IPS-20b (cell line): ENCODE results near the gene PDIA6.
"Not testable (repeated sequence)": the region's sequence is repeated elsewhere in the genome, so short reads cannot be mapped to it uniquely, and the experiment has no call there.

ENCODE experiments used
- H3K27ac ChIP-seq: one replicate; pipeline ENCODE4 v1.5.1; 2013; ENCODE audit warnings: low read length
- H3K27me3 ChIP-seq: 2 replicates; pipeline ENCODE4 v1.6.1; 2013; ENCODE audit warnings: mild to moderate bottlenecking, low read length, inconsistent platforms; ENCODE audit not compliant: insufficient read depth
- H3K36me3 ChIP-seq: 2 replicates; pipeline ENCODE4 v1.6.1; 2013; ENCODE audit warnings: low read depth, mild to moderate bottlenecking, inconsistent platforms, low read length, moderate library complexity; ENCODE audit not compliant: insufficient read depth
- H3K4me1 ChIP-seq: 2 replicates; pipeline ENCODE4 v1.6.1; 2013; ENCODE audit warnings: mild to moderate bottlenecking, control low read depth, inconsistent platforms, low read length, moderate library complexity; ENCODE audit not compliant: insufficient read depth
- H3K4me3 ChIP-seq: 2 replicates; pipeline ENCODE4 v1.5.1; 2013; ENCODE audit warnings: mild to moderate bottlenecking, low read length, inconsistent platforms
- H3K9ac ChIP-seq: 2 replicates; pipeline ENCODE4 v1.6.1; 2013; ENCODE audit warnings: low read depth, mild to moderate bottlenecking, inconsistent platforms, low read length, moderate library complexity
- H3K9me3 ChIP-seq: 2 replicates; pipeline ENCODE4 v1.6.1; 2013; ENCODE audit warnings: mild to moderate bottlenecking, low read depth, low read length, inconsistent platforms; ENCODE audit not compliant: insufficient read depth

PDIA6 gene

DNA sequence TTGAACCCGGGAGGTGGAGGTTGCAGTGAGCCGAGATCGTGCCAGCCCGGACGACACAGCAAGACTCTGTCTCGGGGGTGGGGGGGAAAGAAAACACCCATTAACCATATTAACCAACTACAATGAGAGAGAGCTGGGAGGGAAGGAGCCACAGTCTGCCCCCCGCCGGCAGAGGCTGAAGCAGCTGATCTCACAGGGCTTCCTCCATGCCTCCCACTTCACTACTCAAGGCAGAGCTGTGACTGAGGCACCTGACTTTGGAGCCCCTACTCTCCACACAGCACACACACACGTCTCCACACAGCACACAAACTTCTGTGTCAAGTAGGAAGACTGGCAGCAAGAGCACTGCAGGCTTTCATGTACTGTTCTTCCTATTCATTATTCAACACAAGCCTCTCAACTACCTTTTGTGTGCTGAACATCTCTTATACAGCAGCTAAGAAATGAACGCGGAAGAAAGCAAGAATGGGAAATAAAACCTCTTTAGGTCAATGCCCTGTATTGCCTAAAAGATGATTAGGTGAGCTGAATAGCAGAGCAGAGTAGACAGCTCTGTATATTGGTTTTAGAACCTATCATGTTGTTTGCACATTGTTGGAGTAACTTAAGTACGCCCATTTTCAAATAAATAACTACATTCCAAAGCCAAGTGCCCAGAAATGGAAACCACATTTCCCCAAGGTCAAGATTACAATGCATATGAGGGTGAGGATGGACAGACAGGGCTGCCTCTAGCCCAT, 26.2 kb downstream of the PDIA6 start:
- no peaks in the 10 kb centered on the region for H3K4me1 ChIP-seq
- H3K9ac ChIP-seq, result no peak overlapping the region
- H3K4me3 ChIP-seq, result no peak overlapping the region
- H3K36me3 ChIP-seq, result peaks cover 99% of the 10 kb centered on the region
- no peaks in the 10 kb centered on the region for H3K9me3 ChIP-seq
- no peak overlapping the region for H3K27ac ChIP-seq
- no peaks in the 10 kb centered on the region for H3K27me3 ChIP-seq

DNA sequence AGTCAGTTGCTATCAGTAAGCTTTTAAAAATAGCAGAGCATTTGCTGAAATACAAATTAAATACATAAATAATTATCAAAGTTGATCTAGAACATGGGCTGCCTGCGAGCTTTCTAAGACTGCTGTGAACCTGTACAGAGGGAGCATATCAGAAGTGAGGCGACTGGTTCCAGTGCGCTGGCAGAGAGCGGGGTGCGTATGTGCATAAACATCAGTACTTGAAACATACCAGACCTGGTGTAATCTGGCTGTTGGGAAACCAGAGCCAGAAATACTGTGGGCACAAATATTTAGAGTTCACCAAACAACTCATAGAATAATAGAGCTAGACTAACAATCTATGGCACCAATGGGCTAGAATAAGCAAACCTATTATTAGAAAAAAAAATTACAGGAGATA, 27.3 kb downstream of the PDIA6 start:
- no peaks in the 10 kb centered on the region for H3K9me3 ChIP-seq
- H3K4me3 ChIP-seq, result no peak overlapping the region
- no peak overlapping the region for H3K27ac ChIP-seq
- H3K4me1 ChIP-seq, result no peaks in the 10 kb centered on the region
- peaks cover 99% of the 10 kb centered on the region for H3K36me3 ChIP-seq
- no peak overlapping the region for H3K9ac ChIP-seq
- no peaks in the 10 kb centered on the region for H3K27me3 ChIP-seq

DNA sequence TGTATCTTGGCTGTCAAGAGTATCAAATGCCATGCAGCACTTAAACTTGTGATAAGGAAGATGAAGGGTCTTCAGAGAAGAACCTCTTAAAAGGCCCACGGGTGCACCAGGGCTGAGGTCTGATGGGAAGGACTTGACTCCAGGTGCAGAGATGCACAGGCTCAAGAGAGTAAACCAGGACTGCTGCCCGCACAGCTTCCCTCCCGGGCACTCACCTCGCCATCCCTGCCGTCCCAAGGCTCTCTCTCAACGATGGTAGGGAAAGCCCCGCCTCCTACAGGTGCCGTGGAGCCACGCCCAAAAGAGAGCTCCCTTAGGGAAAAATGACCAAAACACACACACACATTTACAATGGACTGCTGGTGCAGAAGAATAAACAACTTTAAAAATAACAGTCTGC, 27.9 kb downstream of the PDIA6 start:
- no peak overlapping the region for H3K4me3 ChIP-seq
- H3K27me3 ChIP-seq, result no peaks in the 10 kb centered on the region
- no peaks in the 10 kb centered on the region for H3K4me1 ChIP-seq
- H3K27ac ChIP-seq, result no peak overlapping the region
- H3K9ac ChIP-seq, result no peak overlapping the region
- H3K36me3 ChIP-seq, result peaks cover 99% of the 10 kb centered on the region
- H3K9me3 ChIP-seq, result no peaks in the 10 kb centered on the region

DNA sequence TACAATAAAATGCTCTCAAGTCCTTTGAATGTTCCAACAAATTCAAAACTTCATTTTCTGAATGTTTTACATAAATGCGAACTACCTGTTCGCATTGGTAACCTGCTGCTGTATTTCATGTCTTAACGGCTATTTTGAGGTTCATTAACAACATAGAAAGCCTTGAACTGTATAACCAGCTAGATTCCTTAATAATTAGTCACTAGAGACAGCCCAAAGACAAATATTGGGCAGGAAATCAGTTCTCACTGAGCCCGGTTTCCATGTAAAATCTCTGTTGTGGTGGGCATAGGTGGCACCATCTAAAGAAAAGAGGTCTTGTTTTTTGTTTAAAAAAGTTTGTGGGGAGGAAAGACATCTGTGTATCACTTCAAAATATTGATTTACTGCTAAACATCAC, 29.2 kb downstream of the PDIA6 start:
- no peak overlapping the region for H3K27ac ChIP-seq
- no peaks in the 10 kb centered on the region for H3K9me3 ChIP-seq
- peaks cover 89% of the 10 kb centered on the region for H3K36me3 ChIP-seq
- H3K4me3 ChIP-seq, result no peak overlapping the region
- no peaks in the 10 kb centered on the region for H3K27me3 ChIP-seq
- H3K4me1 ChIP-seq, result no peaks in the 10 kb centered on the region
- no peak overlapping the region for H3K9ac ChIP-seq

DNA sequence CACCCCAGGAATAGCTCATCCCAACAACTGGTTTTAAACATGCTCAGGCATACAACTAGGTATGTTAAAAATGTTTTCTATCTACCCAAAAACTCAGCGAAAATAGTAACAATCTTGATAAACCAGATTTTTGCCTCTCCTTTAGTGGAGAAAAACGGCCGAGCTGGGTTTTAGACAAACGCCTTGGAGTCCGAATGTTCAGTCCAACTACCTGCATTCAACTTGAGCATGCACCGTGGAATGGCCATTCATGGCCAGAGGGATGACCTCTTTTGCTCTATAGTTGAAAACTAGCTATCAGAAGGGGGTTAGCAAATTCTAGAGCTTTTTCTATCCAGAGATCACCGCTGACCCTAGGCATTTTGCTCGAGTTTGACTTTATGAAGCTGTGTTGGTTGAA, 30.8 kb downstream of the PDIA6 start:
- no peaks in the 10 kb centered on the region for H3K27me3 ChIP-seq
- no peaks in the 10 kb centered on the region for H3K4me1 ChIP-seq
- H3K36me3 ChIP-seq, result peaks cover 75% of the 10 kb centered on the region
- H3K4me3 ChIP-seq, result no peak overlapping the region
- H3K27ac ChIP-seq, result no peak overlapping the region
- H3K9me3 ChIP-seq, result no peaks in the 10 kb centered on the region
- H3K9ac ChIP-seq, result no peak overlapping the region

DNA sequence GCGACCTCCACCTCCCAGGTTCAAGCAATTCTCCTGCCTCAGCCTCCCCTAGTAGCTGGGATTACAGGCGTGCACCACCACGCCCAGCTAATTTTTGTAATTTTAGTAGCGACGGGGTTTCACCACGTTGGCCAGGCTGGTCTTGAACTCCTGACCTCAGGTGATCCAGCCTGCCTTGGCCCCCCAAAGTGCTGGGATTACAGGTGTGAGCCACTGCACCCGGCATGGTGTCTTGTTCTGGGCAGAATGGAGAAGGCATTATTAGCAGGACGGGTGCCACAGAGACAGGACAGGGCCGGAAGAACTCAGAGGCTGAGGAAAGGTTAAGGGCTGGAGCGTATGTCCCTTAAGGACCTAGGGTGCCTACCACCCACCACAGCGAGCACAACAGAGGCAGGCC, 31.8 kb downstream of the PDIA6 start:
- peaks cover 66% of the 10 kb centered on the region for H3K36me3 ChIP-seq
- not testable (repeated sequence) for H3K9me3 ChIP-seq

DNA sequence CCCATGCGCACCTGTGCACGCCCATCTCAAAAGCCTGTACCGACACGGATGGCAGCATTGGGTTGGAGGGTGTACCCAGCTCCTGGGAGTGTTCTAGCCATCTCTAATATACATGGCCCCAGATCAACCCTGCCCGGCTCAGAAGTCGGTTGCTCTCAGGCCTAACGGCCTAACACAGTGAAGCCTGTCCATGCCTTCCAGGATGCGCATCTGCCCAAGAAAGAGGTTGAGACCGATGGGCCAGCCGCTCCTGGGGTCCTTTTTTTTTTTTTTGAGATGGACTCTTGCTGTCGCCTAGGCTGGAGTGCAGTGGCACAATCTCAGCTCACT, 32.1 kb downstream of the PDIA6 start:
- no peak overlapping the region for H3K4me3 ChIP-seq
- H3K4me1 ChIP-seq, result no peaks in the 10 kb centered on the region
- no peaks in the 10 kb centered on the region for H3K9me3 ChIP-seq
- H3K36me3 ChIP-seq, result peaks cover 62% of the 10 kb centered on the region
- H3K27ac ChIP-seq, result no peak overlapping the region
- H3K9ac ChIP-seq, result no peak overlapping the region
- no peaks in the 10 kb centered on the region for H3K27me3 ChIP-seq

More for the DNA sequence above, 31.8 kb downstream of the PDIA6 start:
- not testable (repeated sequence) for H3K4me1 ChIP-seq, H3K4me3 ChIP-seq, H3K9ac ChIP-seq, H3K27ac ChIP-seq, H3K27me3 ChIP-seq

DNA sequence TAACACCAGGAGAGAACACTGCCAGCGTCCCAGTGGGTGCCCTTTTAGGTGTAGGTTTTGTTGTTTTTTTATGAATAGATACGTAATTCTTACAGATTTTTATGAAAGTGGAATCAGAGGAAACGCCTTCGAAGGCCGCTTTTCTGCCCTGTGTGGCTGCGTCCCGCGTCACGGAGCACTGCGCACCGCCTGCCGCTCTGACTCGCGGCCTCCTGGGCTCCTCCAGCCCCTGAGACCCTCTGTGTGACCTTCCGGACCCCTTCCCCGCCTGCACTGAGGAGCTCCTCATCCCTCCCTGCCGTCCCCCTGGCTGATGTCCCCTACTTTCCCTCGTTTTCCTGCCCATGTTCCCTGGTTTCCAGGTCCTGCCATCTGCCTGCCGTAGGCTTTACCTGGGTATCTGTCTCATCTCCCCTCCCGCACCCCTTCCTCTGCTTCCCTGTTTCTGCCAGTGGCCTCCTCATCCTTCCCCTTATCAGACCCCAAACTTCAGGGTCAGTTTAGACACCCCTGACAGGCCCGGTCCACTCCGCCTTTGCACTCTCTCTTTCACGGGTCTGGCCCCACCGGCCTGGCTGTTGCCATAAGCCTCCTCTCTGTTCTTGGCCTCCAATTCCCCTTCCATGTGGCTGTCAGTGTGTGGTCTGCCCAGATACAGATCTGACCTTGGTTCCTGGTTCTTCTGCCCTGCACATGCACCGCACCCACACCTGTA, 32.7 kb downstream of the PDIA6 start:
- Histone ChIP-seq H3K27ac (no peak overlapping the region), H3K9me3 (no peaks in the 10 kb centered on the region), H3K4me1 (no peaks in the 10 kb centered on the region), H3K27me3 (no peaks in the 10 kb centered on the region), H3K36me3 (peaks cover 57% of the 10 kb centered on the region), H3K4me3 (no peak overlapping the region), H3K9ac (no peak overlapping the region)

DNA sequence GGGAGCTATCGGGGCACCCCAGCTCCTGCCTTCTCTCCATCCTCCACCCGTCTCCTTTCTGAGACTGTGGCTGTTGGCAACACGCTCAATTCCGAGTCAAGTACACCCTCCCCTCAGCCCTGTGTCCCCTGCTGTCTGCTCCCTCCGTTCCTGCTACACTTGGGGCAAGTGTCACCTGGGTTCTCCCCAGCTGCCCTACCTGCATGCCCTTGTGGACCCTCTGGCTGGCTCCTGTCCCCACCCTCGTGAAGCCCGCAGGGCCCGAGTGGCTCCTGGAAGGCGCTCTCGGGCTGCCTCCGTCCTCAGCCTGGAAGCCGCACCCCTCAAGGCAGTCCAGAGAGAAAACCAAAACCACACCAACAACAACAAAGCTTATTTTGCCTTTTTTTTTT, 33.9 kb downstream of the PDIA6 start:
- no peaks in the 10 kb centered on the region for H3K27me3 ChIP-seq
- no peaks in the 10 kb centered on the region for H3K4me1 ChIP-seq

DNA sequence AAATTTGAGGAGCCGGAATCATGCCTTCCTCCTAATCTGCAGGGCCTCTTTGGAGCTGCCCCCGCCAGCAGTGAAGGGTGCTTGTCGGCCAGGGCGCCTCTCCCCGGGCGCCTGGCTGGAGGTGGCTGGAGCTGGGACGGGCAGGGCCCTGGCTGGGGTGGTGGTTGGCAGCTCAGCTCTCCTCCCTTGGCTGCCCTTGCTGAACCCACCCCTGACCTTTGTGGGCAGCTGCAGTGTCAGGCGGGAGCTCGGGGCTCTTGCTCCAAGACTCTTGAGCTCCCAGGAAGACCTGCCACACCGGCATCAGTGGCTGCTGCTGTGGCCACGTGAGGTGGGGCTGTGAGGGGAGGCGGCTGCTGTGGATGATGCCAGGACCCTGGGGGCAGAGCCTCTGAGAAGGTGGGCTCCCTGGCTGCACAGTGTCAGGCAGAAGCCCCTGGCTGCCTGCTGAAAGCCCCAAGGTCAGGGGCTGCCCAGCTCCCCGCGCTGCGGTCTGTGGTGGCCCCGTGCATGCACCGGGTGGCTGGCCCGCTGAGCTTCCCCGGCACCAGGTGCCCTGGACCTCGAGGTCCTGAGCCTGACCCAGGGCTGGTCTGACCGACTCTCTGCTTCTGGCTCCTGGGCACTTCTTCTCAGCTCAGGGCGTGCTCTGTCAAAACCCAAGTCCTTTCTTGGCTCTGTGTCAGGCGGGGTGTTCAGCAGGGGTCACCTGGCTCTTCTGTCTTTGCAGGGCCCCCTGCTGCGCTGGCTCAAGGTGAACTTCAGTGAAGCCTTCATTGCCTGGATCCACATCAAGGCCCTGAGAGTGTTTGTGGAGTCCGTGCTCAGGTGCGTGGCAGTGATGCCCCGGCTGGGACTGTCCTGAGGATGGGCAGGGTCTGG, 34.5 kb downstream of the PDIA6 start:
- Histone ChIP-seq H3K27ac (no peak overlapping the region), H3K36me3 (peaks cover 39% of the 10 kb centered on the region), H3K9ac (no peak overlapping the region), H3K9me3 (no peaks in the 10 kb centered on the region), H3K4me3 (no peak overlapping the region), H3K27me3 (no peaks in the 10 kb centered on the region), H3K4me1 (no peaks in the 10 kb centered on the region)

More for the DNA sequence above, 33.9 kb downstream of the PDIA6 start:
- Histone ChIP-seq H3K27ac (no peak overlapping the region), H3K9ac (no peak overlapping the region), H3K9me3 (no peaks in the 10 kb centered on the region), H3K36me3 (peaks cover 45% of the 10 kb centered on the region), H3K4me3 (no peak overlapping the region)

DNA sequence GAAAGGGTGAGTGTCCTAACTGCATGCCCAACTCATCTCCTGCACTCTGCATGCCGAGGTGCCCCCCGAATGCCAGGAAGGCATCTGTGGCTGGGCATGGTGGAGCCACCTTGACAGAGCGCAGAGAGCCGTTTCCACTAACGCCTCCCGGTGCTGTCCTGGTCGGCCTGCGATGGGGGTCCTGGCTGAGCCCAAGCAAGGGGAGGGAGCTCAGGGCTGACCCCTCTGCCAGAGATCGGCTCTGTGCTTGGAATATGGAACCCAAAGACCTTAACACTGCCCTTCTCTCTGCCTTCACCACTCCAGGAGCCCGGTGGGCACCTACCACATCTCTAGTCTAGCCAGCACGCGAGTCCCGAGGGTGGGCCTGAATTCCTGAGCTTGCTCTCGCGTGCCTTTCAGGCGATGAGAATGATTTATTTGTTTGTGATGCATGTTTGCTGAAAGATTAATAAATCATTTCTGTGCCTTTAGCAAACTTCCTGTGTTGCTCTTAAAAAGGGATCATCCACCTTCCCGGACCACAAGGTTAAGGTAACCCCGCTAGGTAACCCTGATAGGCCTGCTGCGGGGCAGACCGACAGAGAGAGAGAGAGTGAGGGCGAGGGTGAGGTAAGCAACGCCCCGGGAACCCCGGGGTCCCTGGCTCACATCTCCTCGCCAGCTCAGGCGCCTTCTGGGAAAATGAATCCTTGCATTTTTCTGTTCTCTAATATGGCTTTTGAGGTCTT, 35.3 kb downstream of the PDIA6 start:
- Histone ChIP-seq H3K27me3 (no peaks in the 10 kb centered on the region), H3K27ac (no peak overlapping the region), H3K36me3 (peaks cover 32% of the 10 kb centered on the region), H3K9me3 (no peaks in the 10 kb centered on the region), H3K9ac (no peak overlapping the region), H3K4me3 (no peak overlapping the region), H3K4me1 (no peaks in the 10 kb centered on the region)
